HCT116 (cell line): ENCODE measurements around the gene NLRP10. TPM values are rescaled to one million over a fixed set of nuclear protein-coding genes. Genes with fewer than 3 reads are reported as not detected.

Source experiments
- ATAC-seq: fragments of 200-7000 bp; cut with Tn5 transposase; 2 replicates; pipeline ENCODE4 v1.9.1; 2020; ENCODE audit warnings: mild to moderate bottlenecking, moderate library complexity
- BruUV-seq: library from RNA; stranded (reverse); fragments of 400-500 nt; replicated peaks from 2 replicates; lab custom pipeline; 2021; lab: Mats Ljungman, UMichigan
- CTCF ChIA-PET: fragments of 300-600 bp; sonication (Branson Sonifier 250); formaldehyde crosslinking; loops from one replicate; lab custom pipeline; 2021; ENCODE audit warnings: antibody characterized with exemption; lab: Charles Lee
- POLR2A ChIA-PET: fragments of 300-600, 350-600 bp; sonication (Branson Sonifier 250); formaldehyde crosslinking; loops from one replicate; lab custom pipeline; 2021; ENCODE audit warnings: antibody characterized with exemption; lab: Charles Lee
- RAD21 ChIA-PET, 2 experiments: fragments of 300-600 bp; sonication (Branson Sonifier 250); formaldehyde crosslinking; loops; one replicate each; lab custom pipeline; 2023; ENCODE audit warnings: low total read pairs in 2 of 2; ENCODE audit not compliant: uncharacterized antibody in 2 of 2, unreplicated experiment in 2 of 2, low non-redundant PET in 1 of 2; lab: Charles Lee
- DNase-seq: peaks from one replicate; pipeline ENCODE4 v3.0.0-alpha.2; 2010; ENCODE audit warnings: low read depth, low spot score
- H2AFZ ChIP-seq: fragments of 200-600 bp; shearing (Covaris generic), sonication (generic); 2 replicates; pipeline ENCODE4 v1.6.1; 2017; ENCODE audit warnings: low read depth, mixed run types, mixed read lengths, antibody characterized with exemption, low read length; ENCODE audit not compliant: poor library complexity, severe bottlenecking
- H3K27ac ChIP-seq: 2 replicates; pipeline ENCODE4 v1.5.1; 2012; ENCODE audit warnings: low read depth, low read length
- H3K27me3 ChIP-seq: fragments of 200-600 bp; sonication (generic); 2 replicates; pipeline ENCODE4 v1.6.1; 2016; ENCODE audit warnings: mixed run types, low read length, mixed read lengths; ENCODE audit not compliant: insufficient read depth
- H3K36me3 ChIP-seq, 2 experiments: fragments of 200-500 bp in 1 of 2; fragments of 200-600 bp in 1 of 2; sonication (Bioruptor generic) in 1 of 2; sonication (generic) in 1 of 2; 2 replicates each; pipeline versions ENCODE4 v1.5.1 to v1.6.1; 2014 to 2016; ENCODE audit warnings: low read length in 2 of 2, inconsistent platforms in 1 of 2, mixed read lengths in 1 of 2, mixed run types in 1 of 2; ENCODE audit not compliant: insufficient read depth in 2 of 2, control insufficient read depth in 1 of 2
- H3K4me1 ChIP-seq, 2 experiments: fragments of 200-600 bp in 1 of 2; sonication (generic) in 1 of 2; 2 replicates each; pipeline versions ENCODE4 v1.5.1 to v1.6.1; 2012 to 2017; ENCODE audit warnings: low read length in 2 of 2, inconsistent platforms in 1 of 2, mild to moderate bottlenecking in 1 of 2, mixed read lengths in 1 of 2, mixed run types in 1 of 2, moderate library complexity in 1 of 2; ENCODE audit not compliant: insufficient read depth in 2 of 2, control insufficient read depth in 1 of 2
- H3K4me2 ChIP-seq: fragments of 200-600 bp; sonication (generic); 2 replicates; pipeline ENCODE4 v1.6.1; 2017; ENCODE audit warnings: mixed run types, low read length, mixed read lengths
- H3K4me3 ChIP-seq, 2 experiments: fragments of 200-600 bp in 1 of 2; sonication (generic) in 1 of 2; replicated peaks in 1 of 2; 2 replicates each; pipeline ENCODE4 v1.5.1; 2011 to 2016; ENCODE audit warnings: low read length in 2 of 2, control low read depth in 1 of 2, low read depth in 1 of 2, mild to moderate bottlenecking in 1 of 2, mixed read lengths in 1 of 2, mixed run types in 1 of 2
- H3K79me2 ChIP-seq: fragments of 200-600 bp; sonication (generic); 2 replicates; pipeline ENCODE4 v1.6.1; 2017; ENCODE audit warnings: mild to moderate bottlenecking, mixed run types, low read length, moderate library complexity, mixed read lengths; ENCODE audit not compliant: insufficient read depth
- H3K9ac ChIP-seq: fragments of 200-600 bp; sonication (generic); 2 replicates; pipeline ENCODE4 v1.6.1; 2016; ENCODE audit warnings: low read length, mixed read lengths
- H3K9me2 ChIP-seq: fragments of 200-600 bp; sonication (generic), shearing (Covaris generic); 2 replicates; pipeline ENCODE4 v1.6.1; 2017; ENCODE audit warnings: mixed run types, mild to moderate bottlenecking, moderate library complexity; ENCODE audit not compliant: insufficient read depth
- H3K9me3 ChIP-seq, 2 experiments: fragments of 200-500 bp in 1 of 2; fragments of 200-600 bp in 1 of 2; sonication (Bioruptor generic) in 1 of 2; sonication (generic) in 1 of 2; 2 replicates each; pipeline ENCODE4 v1.6.1; 2014 to 2017; ENCODE audit warnings: low read length in 2 of 2, mixed read lengths in 2 of 2, inconsistent platforms in 1 of 2, low read depth in 1 of 2, mild to moderate bottlenecking in 1 of 2, mixed run types in 1 of 2, moderate library complexity in 1 of 2; ENCODE audit not compliant: control insufficient read depth in 1 of 2, insufficient read depth in 1 of 2
- H4K20me1 ChIP-seq: fragments of 200-600 bp; sonication (generic), shearing (Covaris generic); 2 replicates; pipeline ENCODE4 v1.6.1; 2017; ENCODE audit warnings: mixed run types, mild to moderate bottlenecking, moderate library complexity; ENCODE audit not compliant: insufficient read depth
- ATF3 ChIP-seq: IDR thresholded peaks from 2 replicates; pipeline ENCODE4 v1.6.1; 2012
- ELF1 ChIP-seq: IDR thresholded peaks from 2 replicates; pipeline ENCODE4 v1.6.1; 2012; ENCODE audit warnings: low read depth, borderline replicate concordance
- EZH2phosphoT487 ChIP-seq: fragments of 200-600 bp; IDR thresholded peaks from 2 replicates; pipeline ENCODE4 v1.6.1; 2018; ENCODE audit warnings: antibody characterized with exemption, borderline replicate concordance
- MAX ChIP-seq: IDR thresholded peaks from 2 replicates; pipeline ENCODE4 v1.6.1; 2012
- POLR2A ChIP-seq: IDR thresholded peaks from 2 replicates; pipeline ENCODE4 v1.7.0; 2011; ENCODE audit warnings: borderline replicate concordance; ENCODE audit not compliant: insufficient read depth, insufficient read length; ENCODE audit errors: extremely low read depth
- POLR2AphosphoS5 ChIP-seq: IDR thresholded peaks from 2 replicates; pipeline ENCODE4 v1.6.1; 2011; ENCODE audit warnings: mild to moderate bottlenecking, low read depth, low read length, moderate library complexity
- REST ChIP-seq: IDR thresholded peaks from 2 replicates; pipeline ENCODE4 v1.6.1; 2012; ENCODE audit warnings: low read depth
- TCF7L2 ChIP-seq: IDR thresholded peaks from 2 replicates; pipeline ENCODE4 v1.7.0; 2011; ENCODE audit warnings: borderline replicate concordance, inconsistent platforms; ENCODE audit not compliant: insufficient read depth, insufficient read length; ENCODE audit errors: extremely low read depth
- ZFX ChIP-seq: fragments of 450-650 bp; IDR thresholded peaks from 2 replicates; pipeline ENCODE4 v1.6.1; 2017
- intact Hi-C: fragments of 100-400 bp; cut with micrococcal nuclease; formaldehyde crosslinking; loops from 2 replicates; pipeline ENCODE4 v1.10.0; 2022
- total RNA-seq: library from RNA; stranded (reverse); gene quantifications from one replicate; pipeline ENCODE4 v1.2.1, GENCODE V29; 2021; ENCODE audit not compliant: unreplicated experiment

NLRP10 gene
- total RNA-seq, 1 experiment from 2014 or later: not detected

GRCh38 chr11:8008212-8008611, 43.0 kb upstream of the NLRP10 start:
- Histone ChIP-seq H3K9me2 (no peaks in the 10 kb centered on the region), H2AFZ (no peak overlapping the region), H4K20me1 (no peaks in the 10 kb centered on the region), H3K9ac (no peak overlapping the region), H3K9me3 (no peaks in the 10 kb centered on the region), H3K79me2 (no peaks in the 10 kb centered on the region), H3K4me3 (no peak overlapping the region), H3K4me1 (no peaks in the 10 kb centered on the region), H3K4me2 (no peak overlapping the region), H3K27me3 (peaks cover 11% of the 10 kb centered on the region; the same call in 1 of the 2 replicates), H3K36me3 (no peaks in the 10 kb centered on the region), H3K27ac (no peak overlapping the region)
- ATAC-seq (no peak), DNase-seq (no peak)
- intact Hi-C loops: loop anchor here (5.0 kb wide), 1 partner anchor 559 kb away; no protein-coding TSS in a partner anchor
- BruUV-seq: no TSS peak
- ChIA-PET CTCF (interaction anchor here (3.6 to 7.7 kb wide), 2 partner anchors 82 to 89 kb away, joined by 121 to 184 read pairs; no protein-coding TSS in a partner anchor), RAD21 (no interaction called here), POLR2A (no interaction called here)
- no peak for TF ChIP-seq POLR2AphosphoS5
- no peak for TF ChIP-seq MAX
- no peak for TF ChIP-seq TCF7L2
- no peak for TF ChIP-seq ZFX
- no peak for TF ChIP-seq EZH2phosphoT487
- TF ChIP-seq ELF1: no peak
- TF ChIP-seq REST: peak; percentile 51
- TF ChIP-seq POLR2A: no peak
- no peak for TF ChIP-seq ATF3
